IMR-90 (cell line): ENCODE data around the gene BIRC5. TPM values are rescaled to one million over a fixed set of nuclear protein-coding genes. Genes with fewer than 3 reads are reported as not detected.

Experiments used
- ATAC-seq: fragments of 200-7000 bp; cut with Tn5 transposase; 2 replicates; pipeline ENCODE4 v1.9.1; 2020; ENCODE audit warnings: low read depth, mild to moderate bottlenecking, moderate library complexity
- BruUV-seq: library from RNA; stranded (reverse); fragments of 400-500 nt; replicated peaks from 2 replicates; lab custom pipeline; 2021; lab: Mats Ljungman, UMichigan
- CTCF ChIA-PET: fragments of 300-600 bp; formaldehyde crosslinking; extraction: SDS; loops from one replicate; lab custom pipeline; 2021; ENCODE audit warnings: antibody characterized with exemption; lab: Yijun Ruan, JAX
- POLR2A ChIA-PET: fragments of 300-600 bp; sonication (Branson Sonifier 250); formaldehyde crosslinking; loops from one replicate; lab custom pipeline; 2022; ENCODE audit warnings: antibody characterized with exemption; ENCODE audit not compliant: unreplicated experiment; lab: Charles Lee
- DNase-seq: peaks from one replicate; pipeline ENCODE4 v3.0.0; 2013
- H2AFZ ChIP-seq: replicated peaks from 2 replicates; pipeline ENCODE3; 2013; ENCODE audit warnings: low read length, mild to moderate bottlenecking; ENCODE audit not compliant: poor library complexity
- H2AK5ac ChIP-seq: 2 replicates; pipeline ENCODE4 v1.6.1; 2013; ENCODE audit warnings: low read depth, low read length, inconsistent platforms
- H2AK9ac ChIP-seq: replicated peaks from 2 replicates; pipeline ENCODE3; 2013; ENCODE audit warnings: mild to moderate bottlenecking, low read depth, low read length, moderate library complexity; ENCODE audit not compliant: poor library complexity
- H2BK120ac ChIP-seq: 2 replicates; pipeline ENCODE4 v1.6.1; 2013; ENCODE audit warnings: low read depth, low read length, inconsistent platforms
- H2BK15ac ChIP-seq: 3 replicates; pipeline ENCODE4 v1.6.1; 2013; ENCODE audit warnings: low read depth, low read length, inconsistent platforms
- H2BK20ac ChIP-seq: 2 replicates; pipeline ENCODE4 v1.6.1; 2013; ENCODE audit warnings: low read depth, mild to moderate bottlenecking, inconsistent platforms, low read length, moderate library complexity
- H2BK5ac ChIP-seq: 2 replicates; pipeline ENCODE4 v1.6.1; 2013; ENCODE audit warnings: mild to moderate bottlenecking, low read depth, low read length, inconsistent platforms; ENCODE audit not compliant: poor library complexity, severe bottlenecking
- H3K14ac ChIP-seq: replicated peaks from 2 replicates; pipeline ENCODE4 v1.6.1; 2013; ENCODE audit warnings: low read depth, low read length, inconsistent platforms
- H3K18ac ChIP-seq: 2 replicates; pipeline ENCODE4 v1.6.1; 2013; ENCODE audit warnings: low read depth, low read length, control low read depth
- H3K23ac ChIP-seq: 2 replicates; pipeline ENCODE4 v1.6.1; 2013; ENCODE audit warnings: low read depth, low read length, inconsistent platforms
- H3K27ac ChIP-seq: 2 replicates; pipeline ENCODE4 v1.5.1; 2013; ENCODE audit warnings: mild to moderate bottlenecking, control low read depth, low read length; ENCODE audit not compliant: insufficient read depth
- H3K27me3 ChIP-seq: 2 replicates; pipeline ENCODE4 v1.6.1; 2013; ENCODE audit warnings: low read length; ENCODE audit not compliant: control insufficient read depth, insufficient read depth
- H3K36me3 ChIP-seq: 2 replicates; pipeline ENCODE4 v1.6.1; 2013; ENCODE audit warnings: low read length, mixed read lengths; ENCODE audit not compliant: control insufficient read depth, insufficient read depth
- H3K4ac ChIP-seq: 2 replicates; pipeline ENCODE4 v1.6.1; 2013; ENCODE audit warnings: low read depth, low read length, inconsistent platforms
- H3K4me1 ChIP-seq: 2 replicates; pipeline ENCODE4 v1.6.1; 2013; ENCODE audit warnings: low read length, mixed read lengths; ENCODE audit not compliant: control insufficient read depth, insufficient read depth
- H3K4me2 ChIP-seq: 2 replicates; pipeline ENCODE4 v1.6.1; 2013; ENCODE audit warnings: low read depth, mild to moderate bottlenecking, control low read depth, low read length, moderate library complexity
- H3K4me3 ChIP-seq: 2 replicates; pipeline ENCODE4 v1.5.1; 2013; ENCODE audit warnings: low read depth, mild to moderate bottlenecking, control low read depth, low read length, moderate library complexity; ENCODE audit not compliant: insufficient read depth
- H3K56ac ChIP-seq: 2 replicates; pipeline ENCODE4 v1.6.1; 2013; ENCODE audit warnings: low read length, inconsistent platforms; ENCODE audit not compliant: insufficient read depth; ENCODE audit errors: extremely low read depth
- H3K79me1 ChIP-seq, 2 experiments: 2 replicates each; pipeline ENCODE4 v1.6.1; 2013; ENCODE audit warnings: low read length in 2 of 2, inconsistent platforms in 1 of 2, low read depth in 1 of 2
- H3K9ac ChIP-seq: 2 replicates; pipeline ENCODE4 v1.6.1; 2013; ENCODE audit warnings: low read depth, low read length, control low read depth
- H3K9me1 ChIP-seq: 2 replicates; pipeline ENCODE4 v1.6.1; 2013; ENCODE audit warnings: low read length, inconsistent platforms; ENCODE audit not compliant: insufficient read depth
- H3K9me3 ChIP-seq: 2 replicates; pipeline ENCODE4 v1.6.1; 2013; ENCODE audit warnings: low read length; ENCODE audit not compliant: control insufficient read depth, insufficient read depth
- H4K20me1 ChIP-seq: 2 replicates; pipeline ENCODE4 v1.6.1; 2013; ENCODE audit warnings: low read length, inconsistent platforms; ENCODE audit not compliant: insufficient read depth
- H4K5ac ChIP-seq: 2 replicates; pipeline ENCODE4 v1.6.1; 2013; ENCODE audit warnings: mild to moderate bottlenecking, low read depth, low read length, control low read depth
- H4K8ac ChIP-seq, 2 experiments: 2 replicates each; pipeline ENCODE4 v1.6.1; 2013; ENCODE audit warnings: low read depth in 2 of 2, low read length in 2 of 2, control low read depth in 1 of 2, inconsistent platforms in 1 of 2
- H4K91ac ChIP-seq: 2 replicates; pipeline ENCODE4 v1.6.1; 2013; ENCODE audit warnings: low read depth, low read length, inconsistent platforms; ENCODE audit not compliant: insufficient read depth
- BHLHE40 ChIP-seq: fragments of 150-350 bp; IDR thresholded peaks from 2 replicates; pipeline ENCODE4 v1.6.1; 2016; ENCODE audit warnings: mild to moderate bottlenecking, low read depth, low read length
- CEBPB ChIP-seq: IDR thresholded peaks from 2 replicates; pipeline ENCODE4 v1.6.1; 2012; ENCODE audit warnings: low read depth, low read length, improper control_type of control experiment
- CHD1 ChIP-seq: IDR thresholded peaks from 2 replicates; pipeline ENCODE4 v1.6.1; 2012; ENCODE audit warnings: low read depth, low read length, improper control_type of control experiment
- ELK1 ChIP-seq: fragments of 150-350 bp; IDR thresholded peaks from 2 replicates; pipeline ENCODE4 v1.6.1; 2016; ENCODE audit warnings: low read depth, mild to moderate bottlenecking, low read length, moderate library complexity, borderline replicate concordance
- MAZ ChIP-seq: IDR thresholded peaks from 2 replicates; pipeline ENCODE4 v1.6.1; 2012; ENCODE audit warnings: low read depth, mild to moderate bottlenecking, low read length, improper control_type of control experiment, moderate library complexity, borderline replicate concordance
- RCOR1 ChIP-seq: IDR thresholded peaks from 2 replicates; pipeline ENCODE4 v1.6.1; 2012; ENCODE audit warnings: mild to moderate bottlenecking, low read length, improper control_type of control experiment; ENCODE audit not compliant: insufficient replicate concordance
- WGBS, 2 experiments: methylation state at CpG; one replicate each; pipeline versions ENCODE4 v1.1.5 to v1.1.7; 2013; ENCODE audit warnings: missing lambda C conversion rate in 2 of 2; ENCODE audit not compliant: insufficient read length in 1 of 2; ENCODE audit errors: extremely low coverage in 2 of 2; 5-methylcytosine and 5-hydroxymethylcytosine counted together
- dilution Hi-C: fragments of 300-500 bp; cut with HindIII; formaldehyde crosslinking; loops from one replicate; pipeline ENCODE4 v1.14.3; 2018; ENCODE audit warnings: low sequenced_read_pairs; ENCODE audit not compliant: unreplicated experiment
- in situ Hi-C: fragments of 300-500 bp; cut with MboI; formaldehyde crosslinking; loops from 3 replicates; pipeline ENCODE4 v1.14.3; 2019; ENCODE audit warnings: low sequenced_read_pairs, inconsistent platforms, mixed read lengths
- intact Hi-C: fragments of 100-400 bp; cut with micrococcal nuclease; formaldehyde crosslinking; loops from 2 replicates; pipeline ENCODE4 v1.10.0; 2022
- polyA plus RNA-seq, 3 experiments: library from polyadenylated mRNA; depleted of rRNA; stranded (reverse); fragments of >200 nt; gene quantifications; 2 replicates each; pipeline ENCODE4 v1.2.3, GENCODE V29; 2012; ENCODE audit warnings: low replicate concordance in 1 of 3
- total RNA-seq: library from RNA; depleted of rRNA; stranded (reverse); fragments of >200 nt; gene quantifications from 2 replicates; pipeline ENCODE4 v1.2.3, GENCODE V29; 2012

BIRC5 gene
- total and polyA plus RNA-seq, 2 of the 4 experiments (the other 2 are of a cell fraction), result 16.6 to 52.7 TPM

- H4K20me1 ChIP-seq, result no peaks in the 10 kb centered on the region
- in situ Hi-C loops (no loop called here), dilution Hi-C loops (no loop called here), intact Hi-C loops (loop anchor here (10.0 kb wide), 1 partner anchor 452 kb away; no protein-coding TSS in a partner anchor)
- 0 out of 2 replicates have a peak, but pooled peaks cover 6% of the 10 kb centered on the region for H3K9me1 ChIP-seq
- BruUV-seq, result no TSS peak
- H2BK120ac ChIP-seq, result no peak overlapping the region
- H4K8ac ChIP-seq, result no peak overlapping the region
- no peaks in the 10 kb centered on the region for H3K9me3 ChIP-seq
- no peak overlapping the region for H3K14ac ChIP-seq
- 0 out of 2 replicates have a peak overlapping the region, but pooled peaks have one; percentile 52 for H2AK5ac ChIP-seq
- ChIA-PET POLR2A (no interaction called here), CTCF (no interaction called here)
- H2BK5ac ChIP-seq, result no peak overlapping the region
- no peak overlapping the region for H3K56ac ChIP-seq
- peaks cover 6% of the 10 kb centered on the region for H3K4me1 ChIP-seq
- H4K91ac ChIP-seq, result no peak overlapping the region
- no peak overlapping the region for H2AFZ ChIP-seq
- no peak overlapping the region for H4K5ac ChIP-seq
- H2AK9ac ChIP-seq, result no peak overlapping the region
- H3K79me1 ChIP-seq, result peaks cover 0 to 4% of the 10 kb centered on the region in 2 experiments; a peak in 1 of 4 replicates
- H3K4ac ChIP-seq, result no peak overlapping the region
- WGBS, 2 experiments, result 56% methylated on average over 5 of the region's 15 CpGs; no CpG with 5 or more reads in 1 of the 2 experiments
- no peak overlapping the region for H3K18ac ChIP-seq
- TF ChIP-seq CHD1 (no peak), MAZ (no peak), RCOR1 (no peak), BHLHE40 (no peak), ELK1 (no peak), CEBPB (no peak)
- no peaks in the 10 kb centered on the region for H3K36me3 ChIP-seq
- H3K9ac ChIP-seq, result no peak overlapping the region
- no peak overlapping the region for H3K4me3 ChIP-seq
- no peak overlapping the region for H3K27ac ChIP-seq
- no peak overlapping the region for H3K4me2 ChIP-seq
- no peak for ATAC-seq
- H2BK15ac ChIP-seq, result no peak overlapping the region
- H2BK20ac ChIP-seq, result no peak overlapping the region
- H3K27me3 ChIP-seq, result peaks cover 4% of the 10 kb centered on the region; the same call in 1 of the 2 replicates
- H3K23ac ChIP-seq, result no peak overlapping the region
- no peak for DNase-seq
Observed at GRCh38 chr17:78252701-78253635, 38.9 kb downstream of the BIRC5 start.
